Left ventricle myocardium inferior (tissue), 1 donor: ENCODE data around the gene C12orf56. TPM values are rescaled to one million over a fixed set of nuclear protein-coding genes. Genes with fewer than 3 reads are reported as not detected.

Source experiments
- DNase-seq: peaks from one replicate; pipeline ENCODE4 v3.0.0-alpha.2; 2020
- H3K27ac ChIP-seq: fragments of 200-600 bp; replicated peaks from 2 replicates; pipeline ENCODE4 v1.8.0; 2021
- H3K27me3 ChIP-seq: fragments of 200-600 bp; 2 replicates; pipeline ENCODE4 v1.8.0; 2021; ENCODE audit warnings: low read depth
- H3K36me3 ChIP-seq: fragments of 200-600 bp; 2 replicates; pipeline ENCODE4 v1.8.0; 2021
- H3K4me1 ChIP-seq: fragments of 200-600 bp; 2 replicates; pipeline ENCODE4 v1.8.0; 2021
- H3K4me3 ChIP-seq: fragments of 200-600 bp; 2 replicates; pipeline ENCODE4 v1.8.0; 2021; ENCODE audit warnings: mild to moderate bottlenecking, moderate library complexity
- H3K9me3 ChIP-seq: fragments of 200-600 bp; replicated peaks from 2 replicates; pipeline ENCODE4 v1.8.0; 2021
- CTCF ChIP-seq: fragments of 200-600 bp; IDR thresholded peaks from 2 replicates; pipeline ENCODE4 v1.8.0; 2021; ENCODE audit warnings: antibody characterized with exemption, mild to moderate bottlenecking, borderline replicate concordance
- intact Hi-C: fragments of 100-400 bp; cut with micrococcal nuclease; formaldehyde crosslinking; loops from one replicate; pipeline ENCODE4 v1.11.0; 2022
- total RNA-seq: library from RNA; stranded (reverse); fragmentation: NEBNext Ultra II Directional; extraction: Animal tissue kit (Norgen Biotek cat#: 25700); gene quantifications from one replicate; pipeline ENCODE4 v1.2.1, GENCODE V29; 2021
- donor health status: DM: no; HTN: yes; CAD: no; lungs with severe emphysema.

Gene C12orf56
- total RNA-seq, 1 donor from 2014 or later = not detected

DNA sequence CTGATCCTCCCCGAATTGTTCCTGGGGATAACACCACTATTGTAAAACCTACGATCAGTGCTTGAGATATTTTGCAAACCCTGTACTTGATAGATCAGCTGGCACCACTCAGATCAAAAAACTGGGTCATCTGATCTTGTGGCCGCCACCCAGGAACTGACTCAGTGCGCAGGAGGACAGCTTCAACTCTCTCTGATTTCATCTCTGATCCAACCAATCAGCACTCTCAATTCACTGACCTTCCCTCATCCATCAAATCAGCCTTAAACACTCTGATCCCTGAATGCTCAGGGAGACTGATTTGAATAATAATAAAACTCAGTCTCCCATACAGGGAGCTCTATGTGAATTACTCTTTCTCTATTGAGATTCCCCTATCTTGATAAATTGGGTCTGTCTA is 9.5 kb upstream of the C12orf56 start:
- Histone ChIP-seq H3K4me1 (peaks cover 10% of the 10 kb centered on the region), H3K27ac (no peak overlapping the region), H3K27me3 (no peaks in the 10 kb centered on the region), H3K9me3 (no peaks in the 10 kb centered on the region), H3K4me3 (no peak overlapping the region), H3K36me3 (no peaks in the 10 kb centered on the region)
- no peak for TF ChIP-seq CTCF
- intact Hi-C loops = no loop called here
- no peak for DNase-seq

- Histone ChIP-seq H3K4me3 (no peak overlapping the region), H3K4me1 (no peaks in the 10 kb centered on the region), H3K27me3 (peaks cover 24% of the 10 kb centered on the region), H3K9me3 (no peaks in the 10 kb centered on the region), H3K27ac (peak overlapping the region; percentile 16), H3K36me3 (no peaks in the 10 kb centered on the region)
- DNase-seq = no peak
- no peak for TF ChIP-seq CTCF
- intact Hi-C loops = no loop called here
Measured at GRCh38 chr12:64395739-64396138, 5.2 kb upstream of the C12orf56 start.

DNA sequence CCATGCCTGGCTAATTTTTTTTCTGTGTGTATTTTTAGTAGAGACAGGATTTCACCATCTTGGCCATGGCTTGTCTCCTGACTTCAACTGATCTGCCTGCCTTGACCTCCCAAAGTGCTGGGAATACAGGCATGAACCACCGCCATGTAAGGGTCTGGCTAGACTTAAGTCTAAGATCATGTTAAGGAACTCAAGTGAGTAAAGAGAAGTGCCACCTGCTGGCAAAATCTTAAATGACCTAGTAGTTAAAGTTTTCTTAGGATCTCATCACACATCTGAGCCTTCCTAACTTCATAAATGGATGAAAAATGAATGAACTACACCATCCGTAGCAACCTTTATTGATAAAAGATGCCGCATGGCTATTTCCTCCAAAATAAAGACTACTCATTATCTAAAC is 1.7 kb upstream of the C12orf56 start:
- H3K27me3 ChIP-seq = peaks cover 42% of the 10 kb centered on the region
- H3K36me3 ChIP-seq = no peaks in the 10 kb centered on the region
- intact Hi-C loops = no loop called here
- no peak overlapping the region for H3K27ac ChIP-seq
- no peak overlapping the region for H3K4me3 ChIP-seq
- peaks cover 6% of the 10 kb centered on the region for H3K4me1 ChIP-seq
- no peaks in the 10 kb centered on the region for H3K9me3 ChIP-seq
- TF ChIP-seq CTCF = no peak
- no peak for DNase-seq

DNA sequence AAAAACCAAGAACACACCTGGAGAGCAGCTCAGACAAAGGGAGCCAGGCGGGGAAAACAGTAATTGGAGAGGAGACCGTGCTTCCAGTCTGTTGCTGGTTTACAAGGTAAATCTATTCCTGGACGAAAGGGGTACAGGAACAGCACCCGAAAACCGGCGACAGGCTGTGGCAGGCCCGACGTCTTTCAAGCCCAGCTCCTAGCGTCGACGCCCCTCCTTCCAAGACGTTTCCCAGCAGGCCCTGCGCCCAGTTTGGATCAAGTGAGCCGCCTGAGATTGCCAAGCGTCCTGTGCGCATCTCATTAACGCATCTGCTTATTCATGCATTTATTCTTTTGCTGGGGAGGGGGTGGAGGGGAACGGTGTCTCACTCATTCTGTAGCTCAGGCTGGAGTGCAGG is 1.4 kb downstream of the C12orf56 start:
- Histone ChIP-seq H3K4me1 (peaks cover 6% of the 10 kb centered on the region), H3K27me3 (peaks cover 42% of the 10 kb centered on the region), H3K4me3 (no peak overlapping the region), H3K36me3 (no peaks in the 10 kb centered on the region), H3K9me3 (no peaks in the 10 kb centered on the region), H3K27ac (no peak overlapping the region)
- intact Hi-C loops = no loop called here
- no peak for TF ChIP-seq CTCF
- DNase-seq = no peak

- TF ChIP-seq CTCF = no peak
- Histone ChIP-seq H3K4me3 (no peak overlapping the region), H3K27me3 (peaks cover 34% of the 10 kb centered on the region), H3K36me3 (no peaks in the 10 kb centered on the region), H3K9me3 (no peaks in the 10 kb centered on the region), H3K27ac (no peak overlapping the region), H3K4me1 (peaks cover 6% of the 10 kb centered on the region)
- DNase-seq = no peak
- intact Hi-C loops = no loop called here
Measured at GRCh38 chr12:64387197-64387816, 3.3 kb downstream of the C12orf56 start.

- Histone ChIP-seq H3K27ac (no peak overlapping the region), H3K4me3 (no peak overlapping the region), H3K4me1 (peaks cover 4% of the 10 kb centered on the region), H3K27me3 (peaks cover 16% of the 10 kb centered on the region), H3K9me3 (peaks cover 10% of the 10 kb centered on the region), H3K36me3 (no peaks in the 10 kb centered on the region)
- no peak for DNase-seq
- intact Hi-C loops = no loop called here
- no peak for TF ChIP-seq CTCF
Measured at GRCh38 chr12:64385468-64385867, 5.1 kb downstream of the C12orf56 start.
